Right lobe of liver (tissue), 6 donors: ENCODE results near the gene LOXL4. TPM values are rescaled to one million over a fixed set of nuclear protein-coding genes. Genes with fewer than 3 reads are reported as not detected.

Experiments
- ATAC-seq, 4 donors: fragments of 200-7000 bp; cut with Tn5 transposase; one replicate each; pipeline ENCODE4 v1.9.1; 2020; ENCODE audit warnings: mild to moderate bottlenecking in 4 of 4, moderate library complexity in 4 of 4
- DNase-seq, 3 donors: peaks; one replicate each; pipeline ENCODE4 v3.0.0-alpha.2; 2020
- H3K27ac ChIP-seq, 3 donors: fragments of 200-600 bp; one replicate each; pipeline ENCODE4 v1.8.0; 2022
- H3K27me3 ChIP-seq, 2 donors: fragments of 200-600 bp; one replicate each; pipeline ENCODE4 v1.8.0; 2022
- H3K36me3 ChIP-seq, 4 donors: fragments of 200-600 bp; sonication (generic) in 1 of 4; one replicate each; pipeline versions ENCODE4 v1.5.1 to v1.8.0; 2017 to 2022; ENCODE audit warnings: control low read depth in 1 of 4
- H3K4me1 ChIP-seq, 4 donors: fragments of 200-600 bp; sonication (generic) in 1 of 4; one replicate each; pipeline versions ENCODE4 v1.5.1 to v1.8.0; 2017 to 2022; ENCODE audit warnings: control low read depth in 1 of 4
- H3K4me3 ChIP-seq, 3 donors: fragments of 200-600 bp; one replicate each; pipeline ENCODE4 v1.8.0; 2022
- H3K9me3 ChIP-seq, 4 donors: fragments of 200-600 bp; sonication (generic) in 1 of 4; one replicate each; pipeline versions ENCODE4 v1.5.1 to v1.8.0; 2017 to 2022; ENCODE audit warnings: control low read depth in 1 of 4
- CTCF ChIP-seq, 4 donors: fragments of 200-600 bp in 3 of 4; fragments of 450-650 bp in 1 of 4; IDR thresholded peaks; one replicate each; pipeline versions ENCODE4 v1.5.1 to v1.8.0; 2016 to 2022; ENCODE audit warnings: antibody characterized with exemption in 4 of 4, mild to moderate bottlenecking in 2 of 4
- POLR2A ChIP-seq: fragments of 450-650 bp; IDR thresholded peaks from one replicate; pipeline ENCODE4 v1.6.1; 2017; ENCODE audit warnings: antibody characterized with exemption, mild to moderate bottlenecking
- WGBS: methylation state at CpG from one replicate; pipeline ENCODE4 v1.1.6; 2018; ENCODE audit warnings: low coverage, low lambda C conversion rate; ENCODE audit not compliant: insufficient coverage; ENCODE audit errors: missing lambda C conversion rate; 5-methylcytosine and 5-hydroxymethylcytosine counted together
- intact Hi-C, 2 donors: fragments of 100-400 bp; cut with DNase I; formaldehyde crosslinking; loops; one replicate each; pipeline versions ENCODE4 v1.11.2 to v1.14.1; 2022
- total RNA-seq, 6 experiments: library from RNA; depleted of rRNA in 2 of 6; stranded (reverse); fragments of >200 nt in 2 of 6; fragmentation: NEBNext Ultra II Directional in 3 of 6; extraction: Animal tissue kit (Norgen Biotek cat#: 25700) in 3 of 6; gene quantifications; one replicate each; pipeline versions ENCODE4 v1.1.0 to v1.2.4, GENCODE V29; 2016 to 2023
- donor health status: DM: no; HTN: yes; CAD: no.
- donor health status: DM: no; HTN: no; CAD: no.
- donor health status: DM: no; HTN: no; CAD: no.
- donor health status: DM: no; HTN: yes; CAD: no.
- donor health status: DM: no; HTN: yes; CAD: no.

The LOXL4 gene
- total RNA-seq, 6 experiments from 2014 or later, result 0.51 to 33.4 (median 10.8) TPM

GRCh38 chr10:98273057-98273850 lies 5.3 kb upstream of the LOXL4 start:
- Histone ChIP-seq H3K27me3 (no peaks in the 10 kb centered on the region), H3K27ac (no peak overlapping the region), H3K9me3 (no peaks in the 10 kb centered on the region), H3K36me3 (no peaks in the 10 kb centered on the region), H3K4me3 (no peak overlapping the region), H3K4me1 (peaks cover 0 to 19% (median 0%) of the 10 kb centered on the region in 4 donors)
- DNase-seq (peak in 1 of 3 donors; percentile 22), ATAC-seq (no peak)
- intact Hi-C loops, result no loop called here
- TF ChIP-seq CTCF (IDR thresholded peaks at IDR 0.05) (no peak), POLR2A (no peak)
- WGBS, result 80% methylated on average over 9 of the region's 9 CpGs

GRCh38 chr10:98272656-98273055 lies 4.7 kb upstream of the LOXL4 start:
- intact Hi-C loops, result no loop called here
- Histone ChIP-seq H3K27ac (no peak overlapping the region), H3K36me3 (no peaks in the 10 kb centered on the region), H3K4me1 (peaks cover 0 to 19% (median 0%) of the 10 kb centered on the region in 4 donors), H3K4me3 (no peak overlapping the region), H3K27me3 (no peaks in the 10 kb centered on the region), H3K9me3 (no peaks in the 10 kb centered on the region)
- ATAC-seq, result no peak
- TF ChIP-seq POLR2A, result no peak
- TF ChIP-seq CTCF (IDR thresholded peaks at IDR 0.05), result no peak
- 76% methylated on average over 10 of the region's 10 CpGs for WGBS
- DNase-seq, result peak in 1 of 3 donors; percentile 35

DNA sequence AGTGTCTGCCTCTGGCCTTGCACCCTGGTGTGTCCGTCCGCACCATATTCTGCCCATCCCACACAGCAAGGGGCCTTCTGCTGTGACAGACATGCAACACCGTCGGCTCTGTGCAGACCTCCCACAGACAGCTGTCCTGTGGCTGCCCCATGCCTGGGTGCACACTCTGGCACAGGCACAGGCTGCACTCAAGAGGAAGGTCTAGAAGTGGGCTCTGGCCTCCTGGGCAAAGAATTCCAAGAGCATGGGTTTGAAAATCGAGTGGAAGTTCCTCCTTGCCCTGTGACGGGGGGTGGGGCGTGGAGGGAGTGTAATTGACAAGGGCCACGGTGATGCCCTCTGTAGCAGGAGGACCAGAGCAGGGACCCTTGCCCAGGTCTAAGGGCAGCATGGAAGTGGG lies 4.3 kb upstream of the LOXL4 start:
- 51% methylated on average over 3 of the region's 8 CpGs for WGBS
- no peak for ATAC-seq
- TF ChIP-seq CTCF (IDR thresholded peaks at IDR 0.05) (no peak), POLR2A (no peak)

GRCh38 chr10:98270786-98271185 lies 2.8 kb upstream of the LOXL4 start:
- intact Hi-C loops, result no loop called here
- H3K4me1 ChIP-seq, result peaks cover 0 to 19% (median 0%) of the 10 kb centered on the region in 4 donors
- H3K4me3 ChIP-seq, result no peak overlapping the region
- H3K27me3 ChIP-seq, result no peaks in the 10 kb centered on the region
- TF ChIP-seq POLR2A (no peak), CTCF (IDR thresholded peaks at IDR 0.05) (no peak)
- no peak overlapping the region for H3K27ac ChIP-seq
- ATAC-seq, result no peak
- peak in 1 of 3 donors; percentile 21 for DNase-seq
- 40% methylated on average over 1 of the region's 2 CpGs for WGBS
- H3K9me3 ChIP-seq, result no peaks in the 10 kb centered on the region
- H3K36me3 ChIP-seq, result no peaks in the 10 kb centered on the region

More for the DNA sequence above, 4.3 kb upstream of the LOXL4 start:
- Histone ChIP-seq H3K4me3 (no peak overlapping the region), H3K9me3 (no peaks in the 10 kb centered on the region), H3K27me3 (no peaks in the 10 kb centered on the region), H3K4me1 (peaks cover 0 to 19% (median 0%) of the 10 kb centered on the region in 4 donors), H3K27ac (no peak overlapping the region), H3K36me3 (no peaks in the 10 kb centered on the region)
- DNase-seq, result peak in 1 of 3 donors; percentile 28
- intact Hi-C loops, result no loop called here
